H1 (cell line): ENCODE results near the gene AP2A2. TPM values are rescaled to one million over a fixed set of nuclear protein-coding genes. Genes with fewer than 3 reads are reported as not detected.

Experiments used
- polyA plus RNA-seq, 7 experiments: library from polyadenylated mRNA; depleted of rRNA in 3 of 7; stranded (reverse) in 5 of 7; unstranded in 2 of 7; fragments of >200 nt in 5 of 7; fragments of 200-250 nt in 2 of 7; gene quantifications; 1 replicate in 5 of 7; 2 replicates in 1 of 7; 4 replicates in 1 of 7; pipeline versions ENCODE4 v1.2.1 to v1.2.3, GENCODE V29; 2011 to 2013; ENCODE audit warnings: missing spikeins in 2 of 7, mixed read lengths in 2 of 7
- total RNA-seq: library from RNA; stranded (reverse); fragmentation: NEBNext Ultra II Directional; extraction: Animal tissue kit (Norgen Biotek cat#: 25700); gene quantifications from 2 replicates; pipeline ENCODE4 v1.2.1, GENCODE V29; 2021
- TF ChIP-seq, protein P1 (sequence below): fragments of 300-600 bp; sonication (generic); IDR thresholded peaks from 2 replicates; pipeline ENCODE4 v1.7.1; 2012; ENCODE audit warnings: low read length, moderate library complexity, mild to moderate bottlenecking, inconsistent platforms; ENCODE audit not compliant: insufficient replicate concordance

Gene AP2A2
- total and polyA plus RNA-seq, 2 of the 8 experiments (the other 6 are each of a cell fraction or from before 2014, with no cell fraction given): 50.0 to 65.0 TPM

DNA sequence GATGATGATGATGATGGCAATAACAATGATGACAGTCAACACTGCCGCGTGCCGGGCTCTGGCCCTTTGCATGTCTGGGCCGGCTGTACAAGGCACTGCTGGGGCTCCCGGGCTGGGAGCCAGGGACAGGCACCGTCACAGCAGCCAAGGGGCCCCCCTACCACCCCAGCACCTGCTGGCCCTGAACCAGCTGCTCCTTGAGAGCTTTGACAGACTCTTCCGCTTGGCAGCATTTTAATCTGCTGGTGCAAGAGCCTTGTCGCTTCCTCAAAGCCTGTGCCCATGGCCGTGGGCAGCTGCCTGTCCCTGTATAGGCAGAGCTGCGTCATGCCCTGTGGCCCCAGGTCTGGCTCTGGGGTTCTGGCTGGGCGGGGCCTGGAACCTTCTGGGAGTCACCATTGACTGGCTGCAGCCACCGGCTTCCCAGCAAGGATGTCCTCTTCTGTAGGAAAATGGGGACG is 123.8 kb downstream of the AP2A2 start (continued):
- TF ChIP-seq, protein P1, sequence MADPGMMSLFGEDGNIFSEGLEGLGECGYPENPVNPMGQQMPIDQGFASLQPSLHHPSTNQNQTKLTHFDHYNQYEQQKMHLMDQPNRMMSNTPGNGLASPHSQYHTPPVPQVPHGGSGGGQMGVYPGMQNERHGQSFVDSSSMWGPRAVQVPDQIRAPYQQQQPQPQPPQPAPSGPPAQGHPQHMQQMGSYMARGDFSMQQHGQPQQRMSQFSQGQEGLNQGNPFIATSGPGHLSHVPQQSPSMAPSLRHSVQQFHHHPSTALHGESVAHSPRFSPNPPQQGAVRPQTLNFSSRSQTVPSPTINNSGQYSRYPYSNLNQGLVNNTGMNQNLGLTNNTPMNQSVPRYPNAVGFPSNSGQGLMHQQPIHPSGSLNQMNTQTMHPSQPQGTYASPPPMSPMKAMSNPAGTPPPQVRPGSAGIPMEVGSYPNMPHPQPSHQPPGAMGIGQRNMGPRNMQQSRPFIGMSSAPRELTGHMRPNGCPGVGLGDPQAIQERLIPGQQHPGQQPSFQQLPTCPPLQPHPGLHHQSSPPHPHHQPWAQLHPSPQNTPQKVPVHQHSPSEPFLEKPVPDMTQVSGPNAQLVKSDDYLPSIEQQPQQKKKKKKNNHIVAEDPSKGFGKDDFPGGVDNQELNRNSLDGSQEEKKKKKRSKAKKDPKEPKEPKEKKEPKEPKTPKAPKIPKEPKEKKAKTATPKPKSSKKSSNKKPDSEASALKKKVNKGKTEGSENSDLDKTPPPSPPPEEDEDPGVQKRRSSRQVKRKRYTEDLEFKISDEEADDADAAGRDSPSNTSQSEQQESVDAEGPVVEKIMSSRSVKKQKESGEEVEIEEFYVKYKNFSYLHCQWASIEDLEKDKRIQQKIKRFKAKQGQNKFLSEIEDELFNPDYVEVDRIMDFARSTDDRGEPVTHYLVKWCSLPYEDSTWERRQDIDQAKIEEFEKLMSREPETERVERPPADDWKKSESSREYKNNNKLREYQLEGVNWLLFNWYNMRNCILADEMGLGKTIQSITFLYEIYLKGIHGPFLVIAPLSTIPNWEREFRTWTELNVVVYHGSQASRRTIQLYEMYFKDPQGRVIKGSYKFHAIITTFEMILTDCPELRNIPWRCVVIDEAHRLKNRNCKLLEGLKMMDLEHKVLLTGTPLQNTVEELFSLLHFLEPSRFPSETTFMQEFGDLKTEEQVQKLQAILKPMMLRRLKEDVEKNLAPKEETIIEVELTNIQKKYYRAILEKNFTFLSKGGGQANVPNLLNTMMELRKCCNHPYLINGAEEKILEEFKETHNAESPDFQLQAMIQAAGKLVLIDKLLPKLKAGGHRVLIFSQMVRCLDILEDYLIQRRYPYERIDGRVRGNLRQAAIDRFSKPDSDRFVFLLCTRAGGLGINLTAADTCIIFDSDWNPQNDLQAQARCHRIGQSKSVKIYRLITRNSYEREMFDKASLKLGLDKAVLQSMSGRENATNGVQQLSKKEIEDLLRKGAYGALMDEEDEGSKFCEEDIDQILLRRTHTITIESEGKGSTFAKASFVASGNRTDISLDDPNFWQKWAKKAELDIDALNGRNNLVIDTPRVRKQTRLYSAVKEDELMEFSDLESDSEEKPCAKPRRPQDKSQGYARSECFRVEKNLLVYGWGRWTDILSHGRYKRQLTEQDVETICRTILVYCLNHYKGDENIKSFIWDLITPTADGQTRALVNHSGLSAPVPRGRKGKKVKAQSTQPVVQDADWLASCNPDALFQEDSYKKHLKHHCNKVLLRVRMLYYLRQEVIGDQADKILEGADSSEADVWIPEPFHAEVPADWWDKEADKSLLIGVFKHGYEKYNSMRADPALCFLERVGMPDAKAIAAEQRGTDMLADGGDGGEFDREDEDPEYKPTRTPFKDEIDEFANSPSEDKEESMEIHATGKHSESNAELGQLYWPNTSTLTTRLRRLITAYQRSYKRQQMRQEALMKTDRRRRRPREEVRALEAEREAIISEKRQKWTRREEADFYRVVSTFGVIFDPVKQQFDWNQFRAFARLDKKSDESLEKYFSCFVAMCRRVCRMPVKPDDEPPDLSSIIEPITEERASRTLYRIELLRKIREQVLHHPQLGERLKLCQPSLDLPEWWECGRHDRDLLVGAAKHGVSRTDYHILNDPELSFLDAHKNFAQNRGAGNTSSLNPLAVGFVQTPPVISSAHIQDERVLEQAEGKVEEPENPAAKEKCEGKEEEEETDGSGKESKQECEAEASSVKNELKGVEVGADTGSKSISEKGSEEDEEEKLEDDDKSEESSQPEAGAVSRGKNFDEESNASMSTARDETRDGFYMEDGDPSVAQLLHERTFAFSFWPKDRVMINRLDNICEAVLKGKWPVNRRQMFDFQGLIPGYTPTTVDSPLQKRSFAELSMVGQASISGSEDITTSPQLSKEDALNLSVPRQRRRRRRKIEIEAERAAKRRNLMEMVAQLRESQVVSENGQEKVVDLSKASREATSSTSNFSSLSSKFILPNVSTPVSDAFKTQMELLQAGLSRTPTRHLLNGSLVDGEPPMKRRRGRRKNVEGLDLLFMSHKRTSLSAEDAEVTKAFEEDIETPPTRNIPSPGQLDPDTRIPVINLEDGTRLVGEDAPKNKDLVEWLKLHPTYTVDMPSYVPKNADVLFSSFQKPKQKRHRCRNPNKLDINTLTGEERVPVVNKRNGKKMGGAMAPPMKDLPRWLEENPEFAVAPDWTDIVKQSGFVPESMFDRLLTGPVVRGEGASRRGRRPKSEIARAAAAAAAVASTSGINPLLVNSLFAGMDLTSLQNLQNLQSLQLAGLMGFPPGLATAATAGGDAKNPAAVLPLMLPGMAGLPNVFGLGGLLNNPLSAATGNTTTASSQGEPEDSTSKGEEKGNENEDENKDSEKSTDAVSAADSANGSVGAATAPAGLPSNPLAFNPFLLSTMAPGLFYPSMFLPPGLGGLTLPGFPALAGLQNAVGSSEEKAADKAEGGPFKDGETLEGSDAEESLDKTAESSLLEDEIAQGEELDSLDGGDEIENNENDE: no peak
- TF ChIP-seq, all 59 proteins: peak for 0
